GM12874 (cell line): ENCODE measurements around the gene HEBP1.

Experiments
- TF ChIP-seq, protein P1 (sequence below): IDR thresholded peaks from 2 replicates; pipeline ENCODE4 v1.5.1; 2011; ENCODE audit warnings: low read depth, mild to moderate bottlenecking, control low read depth, low read length, moderate library complexity; ENCODE audit not compliant: insufficient read depth

HEBP1 gene

DNA sequence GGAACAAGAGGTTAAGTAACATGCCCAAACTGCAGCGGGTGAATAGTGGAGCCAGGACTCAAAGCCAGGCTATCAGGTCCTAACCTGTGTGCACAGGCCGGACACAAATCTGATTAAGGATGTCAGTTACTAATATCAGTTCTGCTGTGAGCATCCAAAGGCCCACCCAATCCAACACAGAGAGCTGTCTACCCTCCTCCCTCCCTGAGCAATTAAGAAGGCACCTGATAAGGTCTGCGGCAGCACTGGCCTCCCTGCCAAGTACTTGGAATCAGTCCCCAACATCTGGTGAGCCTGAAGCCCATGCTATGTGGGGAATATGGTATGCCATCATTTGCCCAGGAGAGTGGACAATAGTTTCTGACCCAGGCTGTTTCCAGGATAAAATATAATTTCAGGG, 3.9 kb downstream of the HEBP1 start:
- TF ChIP-seq, protein P1, sequence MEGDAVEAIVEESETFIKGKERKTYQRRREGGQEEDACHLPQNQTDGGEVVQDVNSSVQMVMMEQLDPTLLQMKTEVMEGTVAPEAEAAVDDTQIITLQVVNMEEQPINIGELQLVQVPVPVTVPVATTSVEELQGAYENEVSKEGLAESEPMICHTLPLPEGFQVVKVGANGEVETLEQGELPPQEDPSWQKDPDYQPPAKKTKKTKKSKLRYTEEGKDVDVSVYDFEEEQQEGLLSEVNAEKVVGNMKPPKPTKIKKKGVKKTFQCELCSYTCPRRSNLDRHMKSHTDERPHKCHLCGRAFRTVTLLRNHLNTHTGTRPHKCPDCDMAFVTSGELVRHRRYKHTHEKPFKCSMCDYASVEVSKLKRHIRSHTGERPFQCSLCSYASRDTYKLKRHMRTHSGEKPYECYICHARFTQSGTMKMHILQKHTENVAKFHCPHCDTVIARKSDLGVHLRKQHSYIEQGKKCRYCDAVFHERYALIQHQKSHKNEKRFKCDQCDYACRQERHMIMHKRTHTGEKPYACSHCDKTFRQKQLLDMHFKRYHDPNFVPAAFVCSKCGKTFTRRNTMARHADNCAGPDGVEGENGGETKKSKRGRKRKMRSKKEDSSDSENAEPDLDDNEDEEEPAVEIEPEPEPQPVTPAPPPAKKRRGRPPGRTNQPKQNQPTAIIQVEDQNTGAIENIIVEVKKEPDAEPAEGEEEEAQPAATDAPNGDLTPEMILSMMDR: no peak

DNA sequence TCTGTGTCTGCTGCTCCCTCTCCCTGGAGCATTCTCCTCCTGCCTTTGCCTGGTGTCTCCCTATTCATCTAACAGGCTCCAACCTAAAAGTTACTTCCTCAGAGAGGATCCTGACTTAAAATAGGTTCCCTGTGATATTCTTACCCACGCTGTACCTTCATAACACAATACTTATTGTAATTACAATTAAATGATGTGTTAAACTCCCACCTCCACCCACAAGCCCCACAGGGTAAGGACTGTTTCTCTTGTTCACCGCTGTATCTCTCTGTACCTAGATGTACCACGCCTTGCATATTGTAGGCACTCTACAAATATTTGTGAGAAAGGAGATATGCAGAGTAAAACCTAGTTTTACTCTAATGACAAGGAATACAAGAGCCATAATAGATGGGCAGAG, 5.0 kb downstream of the HEBP1 start:
- TF ChIP-seq, protein P1: no peak

DNA sequence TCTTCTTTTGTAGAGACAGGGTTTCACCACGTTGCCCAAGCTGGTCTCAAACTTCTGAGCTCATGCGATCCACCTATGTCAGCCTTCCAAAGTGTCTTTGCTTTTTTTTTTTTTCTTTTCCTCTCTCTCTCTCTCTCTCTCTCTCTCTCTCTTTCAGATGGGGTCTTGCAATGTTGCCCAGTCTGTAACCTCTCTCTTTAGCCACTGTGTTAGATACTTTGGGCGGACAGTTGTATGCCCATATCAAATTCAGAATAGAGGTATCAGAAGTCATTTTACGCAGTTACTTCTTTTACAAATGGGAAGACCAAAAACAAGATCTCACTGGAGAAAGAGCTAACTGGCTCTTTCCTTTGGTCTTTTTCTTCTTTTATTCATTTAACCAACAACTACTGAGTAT, 6.7 kb downstream of the HEBP1 start:
- TF ChIP-seq, protein P1: no peak

DNA sequence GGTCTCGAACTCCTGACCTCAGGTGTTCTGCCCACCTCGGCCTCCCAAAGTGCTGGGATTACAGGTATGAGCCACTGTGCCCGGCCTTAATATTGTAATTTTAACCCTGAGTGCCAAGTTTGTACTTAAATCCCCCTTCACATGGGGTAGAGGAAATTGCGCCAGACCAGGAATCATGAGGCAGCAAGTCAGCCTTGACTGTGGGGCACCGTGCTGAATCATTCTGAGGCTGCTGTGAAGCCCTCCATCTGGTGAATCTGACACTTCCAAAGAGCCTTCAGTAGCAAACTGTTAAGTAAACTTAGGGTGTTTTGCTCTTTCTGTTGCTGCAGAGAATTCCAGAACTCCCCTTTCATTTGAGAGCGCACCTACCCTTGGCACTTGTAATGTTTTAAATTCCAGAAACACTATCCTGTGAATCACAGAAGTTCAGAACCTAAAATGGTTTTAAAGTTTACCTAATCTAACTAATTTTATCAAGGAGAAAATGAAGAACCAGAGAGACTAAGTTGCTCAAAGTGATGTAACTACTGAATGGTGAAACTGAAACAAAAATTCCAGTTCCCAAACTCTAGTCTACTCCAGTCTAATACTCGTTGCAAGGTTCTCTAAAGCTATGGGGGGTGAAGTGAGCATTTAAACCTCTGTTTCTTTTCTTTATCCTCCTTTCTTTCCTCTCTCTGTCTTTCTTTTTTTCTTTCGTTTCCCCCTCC, 7.5 kb downstream of the HEBP1 start:
- TF ChIP-seq, protein P1: no peak

DNA sequence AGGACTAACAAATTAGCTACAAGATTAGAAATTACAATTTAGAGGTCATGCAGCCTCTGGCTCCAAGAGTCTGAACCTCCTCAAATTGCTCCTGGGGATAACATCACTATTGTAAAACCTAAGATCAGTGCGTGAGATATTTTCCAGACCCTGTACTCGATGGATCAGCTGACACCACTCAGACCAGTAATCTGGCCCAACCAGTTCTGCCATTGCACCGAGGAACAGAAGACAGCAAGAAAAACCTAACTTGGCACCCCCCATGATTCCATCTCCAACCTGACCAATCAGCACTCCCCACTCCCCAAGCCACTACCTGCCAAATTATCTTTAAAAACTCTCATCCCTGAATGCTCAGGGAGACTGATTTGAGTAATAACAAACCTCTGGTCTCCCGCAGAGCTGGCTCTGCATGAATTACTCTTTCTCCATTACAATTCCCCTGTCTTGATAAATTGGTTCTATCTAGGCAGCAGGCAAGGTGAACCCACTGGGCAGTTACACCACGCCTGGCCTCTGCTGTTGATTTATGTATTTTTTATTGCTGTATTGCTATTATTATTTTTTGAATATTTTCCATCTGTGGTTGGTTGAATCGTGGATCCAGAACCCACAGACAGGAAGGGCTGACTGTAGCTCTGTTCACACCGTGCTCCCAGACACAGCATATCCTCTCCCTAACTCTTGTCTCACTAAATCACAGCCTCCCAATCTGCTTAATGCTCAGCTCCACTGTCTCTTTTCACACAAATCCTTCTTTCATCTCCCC, 9.2 kb downstream of the HEBP1 start:
- TF ChIP-seq, protein P1: no peak

DNA sequence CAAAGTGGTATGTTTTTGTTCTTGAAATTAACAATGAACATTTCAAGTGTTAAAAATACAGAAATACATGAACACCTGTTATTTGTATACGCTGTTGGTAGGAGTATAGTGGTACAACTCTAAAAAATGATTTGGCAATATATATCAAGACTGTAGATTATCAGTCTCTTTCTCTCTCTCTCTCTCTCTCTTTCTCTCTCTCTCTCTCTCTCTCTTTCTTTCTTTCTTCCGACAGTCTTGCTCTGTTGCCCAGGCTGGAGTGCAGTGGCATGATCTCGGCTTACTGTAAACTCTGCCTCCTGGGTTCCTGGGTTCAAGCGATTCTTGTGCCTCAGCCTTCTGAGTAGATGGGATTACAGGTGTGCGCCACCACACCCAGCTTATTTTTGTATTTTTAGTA, 12.6 kb downstream of the HEBP1 start:
- TF ChIP-seq, protein P1: no peak

DNA sequence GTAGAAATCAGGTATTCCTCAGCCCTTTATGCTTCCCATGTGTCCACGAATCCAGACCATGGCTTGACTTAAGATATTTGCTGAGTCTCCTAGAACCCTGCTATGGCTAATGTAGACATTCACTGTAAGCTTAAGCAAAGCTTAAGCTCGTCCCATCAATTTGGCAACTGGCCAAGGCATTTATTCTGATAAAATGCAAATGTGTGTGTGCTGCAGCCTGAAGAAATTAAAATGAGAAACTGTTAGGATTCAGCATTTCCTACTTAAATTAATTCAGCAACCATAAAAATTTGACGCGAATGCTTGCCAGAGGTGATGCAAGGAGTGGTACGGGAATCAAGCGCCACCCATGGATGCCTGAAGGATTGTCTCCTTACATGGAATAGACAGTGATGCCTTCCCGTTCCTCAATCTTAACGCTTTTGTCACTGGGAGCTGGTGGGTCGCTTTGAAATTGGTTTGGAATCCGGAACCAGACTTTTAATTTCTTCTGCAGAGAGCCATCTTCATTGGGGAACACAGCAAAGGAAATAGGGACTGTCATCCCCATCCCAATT, 13.2 kb downstream of the HEBP1 start:
- TF ChIP-seq, protein P1: no peak
